ENCODE results near the gene PROSER1.
"Not testable (repeated sequence)": the region's sequence is repeated elsewhere in the genome, so short reads cannot be mapped to it uniquely, and the experiment has no call there.

The PROSER1 gene

GRCh38 chr13:39016787-39017186 lies 21.1 kb downstream of the PROSER1 start:
- no peak for DNase-seq (ENCODE audit: low read depth)
- TF ChIP-seq CTCF (IDR thresholded peaks at IDR 0.05; ENCODE audit: low read depth, low read length, missing control alignments) = peak; percentile 62
- no peak overlapping the region for H3K4me3 ChIP-seq (ENCODE audit: low read depth, low read length)
- in situ Hi-C loops (cut with HindIII; ENCODE audit: low sequenced_read_pairs) = no loop called here

- DNase-seq (ENCODE audit: low read depth) = no peak
- in situ Hi-C loops (cut with HindIII; ENCODE audit: low sequenced_read_pairs) = no loop called here
- H3K4me3 ChIP-seq (ENCODE audit: low read depth, low read length) = no peak overlapping the region
- no peak for TF ChIP-seq CTCF (IDR thresholded peaks at IDR 0.05; ENCODE audit: low read depth, low read length, missing control alignments)
Measured at GRCh38 chr13:39016087-39016486, 21.8 kb downstream of the PROSER1 start.

- TF ChIP-seq CTCF (IDR thresholded peaks at IDR 0.05; ENCODE audit: low read depth, low read length, missing control alignments) = no peak
- H3K4me3 ChIP-seq (ENCODE audit: low read depth, low read length) = no peak overlapping the region
- no peak for DNase-seq (ENCODE audit: low read depth)
- in situ Hi-C loops (cut with HindIII; ENCODE audit: low sequenced_read_pairs) = no loop called here
Measured at GRCh38 chr13:39013462-39013861, 24.4 kb downstream of the PROSER1 start.

- no peak overlapping the region for H3K4me3 ChIP-seq (ENCODE audit: low read depth, low read length)
- peak; percentile 9 for TF ChIP-seq CTCF (IDR thresholded peaks at IDR 0.05; ENCODE audit: low read depth, low read length, missing control alignments)
- in situ Hi-C loops (cut with HindIII; ENCODE audit: low sequenced_read_pairs) = no loop called here
- DNase-seq (ENCODE audit: low read depth) = no peak
Measured at GRCh38 chr13:39012608-39013007, 25.3 kb downstream of the PROSER1 start.

GRCh38 chr13:39006371-39007111 lies 31.3 kb downstream of the PROSER1 start:
- in situ Hi-C loops (cut with HindIII; ENCODE audit: low sequenced_read_pairs); DNase-seq (ENCODE audit: low read depth); H3K4me3 ChIP-seq (ENCODE audit: low read depth, low read length): not testable (repeated sequence)

GRCh38 chr13:38998739-38999138 lies 39.1 kb downstream of the PROSER1 start:
- in situ Hi-C loops (cut with HindIII; ENCODE audit: low sequenced_read_pairs) = no loop called here

More at GRCh38 chr13:38998739-38999138, 39.1 kb downstream of the PROSER1 start:
- no peak overlapping the region for H3K4me3 ChIP-seq (ENCODE audit: low read depth, low read length)
- no peak for TF ChIP-seq CTCF (IDR thresholded peaks at IDR 0.05; ENCODE audit: low read depth, low read length, missing control alignments)
- DNase-seq (ENCODE audit: low read depth) = no peak

All from astrocyte of the cerebellum (primary cell).